Measurements from ENCODE around the gene DDI2.

The DDI2 gene

GRCh38 chr1:15685820-15686219 is 68.6 kb downstream of the DDI2 start:
- FAIRE-seq: no peak
- no peak for DNase-seq (ENCODE audit: insufficient read length, low spot score)
- TF ChIP-seq CTCF (IDR thresholded peaks at IDR 0.05; ENCODE audit: insufficient read depth, missing control alignments): no peak

GRCh38 chr1:15687446-15687845 is 70.2 kb downstream of the DDI2 start:
- FAIRE-seq (no peak), DNase-seq (ENCODE audit: insufficient read length, low spot score) (no peak)
- no peak for TF ChIP-seq CTCF (IDR thresholded peaks at IDR 0.05; ENCODE audit: insufficient read depth, missing control alignments)

GRCh38 chr1:15690317-15690716 is 73.1 kb downstream of the DDI2 start:
- no peak for TF ChIP-seq CTCF (IDR thresholded peaks at IDR 0.05; ENCODE audit: insufficient read depth, missing control alignments)
- FAIRE-seq: no peak
- DNase-seq (ENCODE audit: insufficient read length, low spot score): no peak

GRCh38 chr1:15691434-15692032 is 74.3 kb downstream of the DDI2 start:
- DNase-seq (ENCODE audit: insufficient read length, low spot score) (no peak), FAIRE-seq (no peak)
- no peak for TF ChIP-seq CTCF (IDR thresholded peaks at IDR 0.05; ENCODE audit: insufficient read depth, missing control alignments)

GRCh38 chr1:15692121-15692682 is 74.9 kb downstream of the DDI2 start:
- TF ChIP-seq CTCF (IDR thresholded peaks at IDR 0.05; ENCODE audit: insufficient read depth, missing control alignments): no peak
- DNase-seq (ENCODE audit: insufficient read length, low spot score) (no peak), FAIRE-seq (no peak)

- FAIRE-seq: no peak
- DNase-seq (ENCODE audit: insufficient read length, low spot score): no peak
These were observed 76.1 kb downstream of the DDI2 start for GRCh38 chr1:15693371-15693770.

More at GRCh38 chr1:15693371-15693770, 76.1 kb downstream of the DDI2 start:
- no peak for TF ChIP-seq CTCF (IDR thresholded peaks at IDR 0.05; ENCODE audit: insufficient read depth, missing control alignments)

Measured in D721Med (cell line).